ENCODE results near the gene SHISAL1.

Gene SHISAL1

GRCh38 chr22:44341431-44342346 lies 28.9 kb upstream of the SHISAL1 start:
- DNase-seq = no peak

DNA sequence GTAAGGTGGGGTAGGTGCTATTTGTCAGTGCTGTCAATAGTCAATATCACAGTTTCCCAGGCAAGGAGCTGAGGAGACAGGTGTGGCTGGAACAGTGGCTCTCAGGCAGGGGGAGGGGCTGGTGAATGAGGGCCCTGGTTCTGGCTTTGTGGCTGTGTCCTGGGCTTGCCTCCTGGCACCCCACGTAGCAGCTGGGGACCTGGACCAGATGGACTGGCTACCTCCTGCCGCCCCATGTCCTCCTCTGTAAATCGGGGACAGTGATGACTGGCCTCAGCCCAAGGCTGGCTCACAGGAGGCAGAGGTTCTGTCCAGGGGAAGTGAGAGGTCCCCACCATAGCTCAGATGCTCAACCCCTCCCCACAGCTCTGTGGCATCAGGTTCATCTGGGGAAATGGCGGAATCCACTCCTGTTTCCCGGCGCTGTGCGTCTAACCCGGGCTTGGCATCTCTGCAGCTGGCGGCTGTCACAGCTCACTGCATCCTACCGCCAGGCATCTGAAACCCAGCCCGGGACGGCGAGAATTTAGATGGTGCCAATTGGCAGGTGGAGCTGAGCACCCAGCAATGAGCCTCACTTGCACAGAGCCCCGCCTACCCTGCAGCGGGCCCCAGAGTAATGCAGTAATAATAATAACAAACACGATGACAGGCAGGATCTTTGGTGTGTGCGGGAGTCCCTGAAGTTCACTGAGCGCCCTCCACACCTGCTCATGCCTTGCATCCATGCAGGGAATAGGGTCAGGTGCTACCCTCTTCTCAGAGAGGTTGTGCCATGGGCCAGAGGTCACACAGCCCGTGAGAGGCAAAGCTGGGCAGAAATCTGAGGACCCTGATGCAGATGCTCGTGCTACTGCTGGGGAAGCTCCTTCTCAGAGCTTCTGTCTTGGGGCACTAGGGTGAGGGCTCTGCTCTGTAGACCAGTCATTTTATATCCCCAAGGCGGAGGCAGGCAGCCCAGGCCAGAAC lies 27.8 kb upstream of the SHISAL1 start:
- DNase-seq = no peak

DNA sequence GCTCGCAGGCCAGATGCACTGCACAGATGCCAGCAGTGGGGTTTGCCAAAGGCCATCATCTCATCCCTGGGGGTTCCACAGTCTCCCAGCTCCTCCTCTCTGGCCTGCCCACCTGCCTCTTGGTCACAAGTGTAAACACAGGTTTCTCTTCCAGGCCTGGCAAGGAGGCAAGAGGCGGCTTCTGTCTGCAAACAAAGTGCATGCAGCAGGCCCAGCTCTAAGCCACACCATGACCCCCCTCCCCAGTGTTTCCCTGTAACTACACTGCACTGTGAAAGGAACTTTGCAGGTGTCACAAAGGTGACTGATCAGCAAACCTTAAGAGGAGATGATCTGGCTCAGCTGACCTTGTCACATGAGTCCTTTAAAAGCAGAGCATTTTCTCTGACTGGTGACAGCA lies 26.2 kb upstream of the SHISAL1 start:
- DNase-seq = no peak

- no peak for DNase-seq
Observed at GRCh38 chr22:44338177-44338810, 25.5 kb upstream of the SHISAL1 start.

DNA sequence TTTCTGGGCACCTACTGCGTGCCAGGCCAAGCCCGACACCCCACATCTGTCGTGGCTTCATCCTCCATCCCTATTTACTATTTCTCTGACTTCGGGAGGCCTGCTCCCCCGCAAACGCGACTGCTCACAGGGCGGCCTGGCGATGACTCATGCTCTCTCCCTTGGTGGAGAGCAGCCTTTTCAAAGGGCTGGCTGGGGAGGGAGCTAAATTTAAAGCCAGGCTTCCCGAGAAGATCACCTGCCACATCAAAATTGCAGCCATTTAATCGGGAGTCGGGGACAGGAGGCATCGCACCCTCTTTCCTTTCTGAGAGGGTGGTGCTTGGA lies 24.9 kb upstream of the SHISAL1 start:
- DNase-seq = no peak

DNA sequence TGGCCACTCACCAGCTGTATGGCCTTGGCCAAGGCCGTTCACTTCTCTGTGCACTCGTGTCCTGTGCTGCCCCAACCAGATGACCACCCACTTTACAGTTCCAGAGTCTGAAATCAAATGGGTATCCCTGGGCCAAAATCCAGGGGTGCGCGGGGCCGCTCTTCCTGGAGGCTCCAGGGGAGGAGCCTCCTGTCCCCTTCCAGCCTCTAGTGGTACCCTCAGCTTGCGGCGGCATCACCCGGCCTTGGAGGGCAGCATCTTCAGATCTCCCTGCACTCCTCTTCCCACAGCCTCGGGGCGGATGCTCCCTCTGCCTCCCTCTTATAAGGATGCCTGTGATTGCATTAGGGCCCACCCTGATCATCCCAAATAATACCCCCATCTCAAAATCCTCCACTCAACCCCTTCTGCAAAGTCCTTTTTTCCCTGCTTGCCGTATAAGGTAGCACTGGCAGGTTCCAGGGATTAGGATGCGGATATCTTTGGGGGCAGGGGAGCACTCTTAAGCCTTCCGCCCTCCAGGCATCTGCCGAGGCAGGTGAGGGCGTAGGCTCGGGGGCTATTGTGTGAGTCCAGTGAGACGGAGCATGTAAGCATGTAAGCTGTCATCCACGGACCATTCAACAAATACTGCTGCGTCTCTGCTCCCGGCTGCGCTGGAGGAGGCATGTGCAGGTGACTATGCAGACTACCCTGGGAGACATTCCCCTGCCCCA lies 24.4 kb upstream of the SHISAL1 start:
- no peak for DNase-seq

DNA sequence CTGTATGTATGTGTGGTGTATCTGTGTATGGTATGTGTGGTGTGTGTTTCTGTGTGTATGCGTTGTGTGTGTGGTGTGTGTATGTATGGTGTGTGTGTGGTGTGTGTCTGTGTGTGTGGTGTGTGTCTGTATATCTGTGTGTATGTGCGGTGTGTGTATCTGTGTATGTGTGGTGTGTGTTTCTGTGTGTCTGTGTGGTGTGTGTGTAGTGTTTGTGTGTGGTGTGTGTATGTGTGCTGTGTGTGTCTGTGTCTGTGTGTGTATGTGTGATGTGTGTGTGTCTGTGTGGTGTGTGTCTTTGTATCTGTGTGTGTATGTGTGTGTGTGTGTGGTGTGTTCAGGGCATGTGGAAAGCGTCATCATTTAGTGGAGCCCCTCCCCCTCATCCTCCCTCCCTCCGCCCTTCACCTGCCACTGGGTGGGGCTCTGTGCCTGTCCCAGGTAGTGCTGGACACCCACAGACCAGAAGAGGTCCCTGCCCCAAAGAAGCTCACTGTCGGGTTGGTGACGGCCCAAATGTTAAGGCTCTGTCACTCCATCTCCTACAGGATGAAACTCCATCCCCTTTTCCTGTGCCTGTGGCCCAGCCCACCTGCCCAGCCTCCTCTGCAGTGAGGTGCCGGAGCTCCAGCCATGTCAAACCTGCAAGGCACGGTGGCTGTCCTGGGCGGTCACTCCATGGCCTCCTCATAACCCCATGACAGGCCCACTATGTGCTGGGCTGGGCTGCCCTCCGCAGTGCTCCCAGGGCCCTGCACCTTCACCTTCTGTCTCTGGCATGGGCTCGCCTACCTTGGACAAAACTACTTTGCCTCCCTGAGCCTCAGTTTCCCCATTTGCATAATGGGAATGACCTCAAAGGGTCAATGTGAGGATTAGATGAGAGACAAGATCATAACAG lies 23.4 kb upstream of the SHISAL1 start:
- no peak for DNase-seq

DNA sequence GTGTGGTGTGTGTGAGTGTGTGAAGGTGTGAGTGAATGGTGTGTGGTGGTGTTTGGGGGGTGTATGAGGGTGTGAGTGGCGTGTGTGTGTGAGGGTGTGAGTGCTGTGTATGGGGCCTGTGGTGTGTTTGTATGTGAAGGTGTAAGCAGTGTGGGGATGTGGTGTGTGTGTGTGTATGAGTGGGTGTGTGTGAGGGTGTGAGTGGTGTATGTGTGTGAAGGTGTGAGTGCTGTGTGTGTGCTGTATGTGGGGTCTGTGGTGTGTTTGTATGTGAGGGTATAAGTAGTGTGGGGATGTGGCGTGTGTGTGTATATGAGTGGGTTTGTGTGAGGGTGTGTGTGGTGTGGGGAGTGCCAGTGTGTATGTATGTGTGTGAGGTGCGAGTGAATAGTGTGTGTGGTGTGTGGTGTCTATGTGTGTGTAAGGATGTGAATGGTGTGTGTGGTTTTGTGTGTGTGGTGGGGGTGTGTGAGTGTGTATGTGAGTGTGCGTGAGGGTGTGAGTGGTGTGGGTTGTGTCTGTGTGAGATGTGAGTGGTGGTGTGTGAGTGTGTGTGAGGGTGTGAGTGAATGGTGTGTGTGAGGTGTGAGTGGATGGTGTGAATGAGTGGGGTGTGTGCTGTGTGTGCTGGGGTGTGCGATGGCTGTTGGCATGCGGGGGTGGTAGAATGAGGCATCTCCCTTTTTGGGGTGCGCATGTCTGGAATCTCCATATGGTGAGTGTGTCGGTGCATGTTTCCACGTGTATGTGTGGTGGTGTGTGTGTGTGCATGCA lies 22.5 kb upstream of the SHISAL1 start:
- no peak for DNase-seq

- DNase-seq = no peak
Observed at GRCh38 chr22:44333847-44334635, 21.3 kb upstream of the SHISAL1 start.

GRCh38 chr22:44332946-44333345 lies 20.2 kb upstream of the SHISAL1 start:
- DNase-seq = no peak

DNA sequence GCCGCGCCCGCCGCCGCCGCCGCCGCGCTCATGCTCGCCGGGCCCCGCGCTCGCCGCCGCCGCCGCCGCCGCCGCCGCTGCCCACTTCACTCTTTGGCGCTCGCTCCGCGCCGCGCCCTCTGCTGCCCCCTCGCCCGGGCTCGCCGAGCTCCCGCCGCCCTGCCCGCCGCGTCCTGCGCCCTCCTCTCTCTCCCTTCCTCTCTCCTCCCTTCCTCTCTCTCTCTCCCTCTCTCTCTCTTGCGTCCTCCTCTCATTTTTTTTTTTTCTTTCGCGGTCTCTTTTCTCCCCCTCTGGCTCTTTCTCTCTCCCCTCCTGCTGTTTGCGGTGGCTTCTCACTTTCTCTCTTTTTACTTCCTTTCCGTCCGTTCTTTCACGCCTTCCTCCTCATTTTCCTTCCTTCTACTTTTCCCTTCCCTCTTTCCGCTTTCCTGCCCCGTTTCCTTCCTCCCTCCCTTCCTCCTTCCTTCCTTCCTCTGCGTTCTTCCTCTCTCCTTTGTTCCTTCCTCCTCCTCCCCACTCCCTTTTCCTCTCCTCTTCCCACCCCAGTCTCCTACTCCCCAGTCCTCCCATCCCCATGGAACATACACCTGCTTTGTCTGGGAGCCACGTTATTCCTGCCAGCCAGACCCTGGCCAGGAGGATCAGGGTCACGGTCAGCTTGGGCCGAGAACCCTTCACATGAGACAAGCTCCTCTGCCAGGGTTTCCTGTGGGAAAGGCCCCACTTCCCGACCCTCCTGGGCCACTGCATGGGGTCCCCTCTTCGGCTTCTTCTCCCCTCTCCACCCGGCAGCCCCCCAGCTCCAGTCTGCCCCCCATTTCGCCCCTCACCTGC lies 19.3 kb upstream of the SHISAL1 start:
- no peak for DNase-seq

GRCh38 chr22:44330744-44331660 lies 18.3 kb upstream of the SHISAL1 start:
- DNase-seq = no peak

DNA sequence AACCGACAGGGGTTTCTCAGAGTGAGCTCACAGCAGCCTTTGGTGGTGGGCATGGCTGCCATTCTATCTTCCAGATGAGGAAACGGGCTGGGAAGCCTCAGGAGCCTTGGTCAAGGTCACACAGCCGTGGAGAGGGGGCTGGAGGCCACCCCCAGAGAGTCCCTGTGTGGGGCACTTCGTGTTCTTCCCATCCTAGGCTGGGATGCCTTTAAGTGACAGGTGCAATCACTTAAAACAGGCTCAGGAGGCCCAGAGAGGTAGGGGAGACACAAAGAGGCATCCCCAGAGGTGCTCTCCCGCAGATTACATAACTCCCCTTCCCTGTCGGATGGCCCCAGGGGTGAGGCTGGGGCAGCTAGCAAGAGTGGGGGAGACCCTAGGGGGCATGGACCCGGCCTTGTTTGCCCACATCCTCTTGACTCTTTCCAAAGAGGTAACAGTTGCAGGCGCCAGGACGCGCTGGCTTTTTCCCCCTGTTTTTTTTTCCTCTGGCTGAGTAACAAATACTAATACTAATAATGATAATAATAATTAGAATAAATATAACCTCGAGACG lies 17.5 kb upstream of the SHISAL1 start:
- no peak for DNase-seq

DNA sequence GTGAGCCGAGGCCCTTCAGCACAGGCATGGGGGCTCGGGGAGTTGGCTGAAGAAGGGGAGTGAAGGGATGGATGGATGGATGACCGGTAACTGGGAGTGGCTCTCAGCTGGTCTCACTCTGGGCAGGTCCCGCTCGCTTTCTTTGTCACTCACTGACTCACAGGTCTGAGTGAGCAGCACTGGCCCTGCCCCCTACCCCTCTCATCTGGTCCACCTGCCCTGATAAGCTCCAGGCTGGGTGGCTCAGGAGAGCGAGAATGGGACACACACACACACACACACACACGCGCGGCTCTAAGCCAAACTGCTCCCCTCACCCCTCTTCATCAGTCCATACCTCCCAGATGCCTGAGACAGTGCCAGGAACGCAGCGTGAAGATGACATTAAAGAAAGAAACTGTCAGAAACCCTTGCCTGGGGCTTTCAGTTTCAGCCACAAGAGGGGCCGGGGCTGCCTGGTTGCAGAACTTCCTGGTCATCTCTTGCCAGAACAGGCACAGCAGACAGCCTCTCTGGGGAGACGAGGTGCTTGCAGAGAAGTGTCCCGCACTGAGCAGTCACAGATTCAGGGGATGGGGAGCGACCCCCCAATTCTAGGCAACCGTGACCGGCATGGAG lies 16.5 kb upstream of the SHISAL1 start:
- no peak for DNase-seq

DNA sequence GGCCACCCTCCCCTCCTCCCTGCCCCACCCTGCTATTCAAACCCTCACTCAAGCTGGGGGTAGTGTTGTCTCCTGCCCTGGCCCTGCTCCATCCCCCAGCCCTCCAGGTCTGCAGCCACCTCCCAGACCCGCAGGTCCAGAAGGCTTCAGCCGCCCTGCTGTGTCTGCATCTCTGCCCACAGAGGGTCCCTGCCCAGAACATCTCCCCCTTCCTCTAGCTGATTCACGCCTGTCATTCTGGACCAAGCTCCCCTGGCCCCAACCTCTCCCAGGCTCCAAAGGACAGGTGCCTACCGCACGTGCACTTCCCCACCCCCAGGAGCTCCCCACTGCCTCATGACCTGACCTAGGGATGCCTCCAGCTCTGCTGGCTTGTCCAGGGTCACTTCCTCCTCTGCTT lies 16.0 kb upstream of the SHISAL1 start:
- no peak for DNase-seq

DNA sequence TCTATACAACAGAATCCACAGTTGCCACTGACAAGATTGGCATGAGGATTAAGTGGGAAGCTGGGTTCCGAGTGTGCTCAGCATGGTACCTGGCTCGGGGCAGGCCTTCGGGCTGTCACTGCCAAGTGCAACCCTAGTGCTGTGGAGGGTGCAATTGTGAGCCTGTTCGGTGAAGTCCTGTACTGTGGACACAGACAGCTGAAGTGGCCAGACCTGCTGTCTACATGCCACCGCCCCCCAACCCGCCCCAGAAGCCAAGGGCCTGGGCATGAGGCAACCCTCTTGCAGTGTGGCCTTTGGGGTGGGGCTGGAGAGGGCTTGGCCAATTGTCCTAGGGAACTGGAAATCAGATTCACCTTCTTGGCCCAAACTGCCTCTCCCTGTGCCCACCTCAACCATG lies 15.6 kb upstream of the SHISAL1 start:
- no peak for DNase-seq

GRCh38 chr22:44326491-44326885 lies 13.7 kb upstream of the SHISAL1 start:
- DNase-seq = no peak
